A549 (cell line): ENCODE data around the gene IPO4. TPM values are rescaled to one million over a fixed set of nuclear protein-coding genes. Genes with fewer than 3 reads are reported as not detected.
A peak's percentile ranks its signal among the peaks of the same experiment; 100 is the strongest.

ENCODE experiments used
- ATAC-seq, 2 experiments: fragments of 200-7000 bp in 1 of 2; fragments of >200 bp in 1 of 2; cut with Nextera tagmentation in 1 of 2; cut with Tn5 transposase in 1 of 2; 3 replicates each; pipeline versions ENCODE4 v1.8.0 to v1.9.1; 2018 to 2020; ENCODE audit warnings: mild to moderate bottlenecking in 1 of 2, moderate library complexity in 1 of 2
- CTCF ChIA-PET: fragments of 300-600 bp; sonication (Branson Sonifier 250); formaldehyde crosslinking; extraction: SDS; loops from one replicate; lab custom pipeline; 2021; ENCODE audit warnings: antibody characterized with exemption, inconsistent platforms; lab: Yijun Ruan, JAX
- POLR2A ChIA-PET: fragments of 350-600 bp; formaldehyde crosslinking; extraction: SDS; loops from one replicate; lab custom pipeline; 2021; ENCODE audit warnings: antibody characterized with exemption, inconsistent platforms; lab: Yijun Ruan, JAX
- DNase-seq, 2 experiments: peaks; one replicate each; pipeline versions ENCODE4 v3.0.0 to v3.0.0-alpha.2; 2011 to 2016; ENCODE audit warnings: low read depth in 1 of 2, low spot score in 1 of 2
- FAIRE-seq: peaks from 2 replicates; lab custom pipeline; 2011; peaks lifted over from hg19 to GRCh38; lab: Jason Lieb, UNC
- H3K27ac ChIP-seq, 2 experiments: fragments of >200 bp; sonication (Bioruptor Twin); formaldehyde crosslinking; 3 replicates each; pipeline ENCODE4 v1.5.1; 2016 to 2017
- H3K4me1 ChIP-seq: fragments of >200 bp; sonication (Bioruptor Twin); formaldehyde crosslinking; 3 replicates; pipeline ENCODE4 v1.6.1; 2016
- H3K4me2 ChIP-seq: fragments of >200 bp; sonication (Bioruptor Twin); formaldehyde crosslinking; 3 replicates; pipeline ENCODE4 v1.6.1; 2016
- H3K4me3 ChIP-seq: fragments of >200 bp; sonication (Bioruptor Twin); formaldehyde crosslinking; 3 replicates; pipeline ENCODE4 v1.5.1; 2016
- H3K9me3 ChIP-seq: fragments of >200 bp; sonication (Bioruptor Twin); formaldehyde crosslinking; 3 replicates; pipeline ENCODE4 v1.6.1; 2016
- BCL3 ChIP-seq: fragments of >200 bp; sonication (Bioruptor Twin); formaldehyde crosslinking; IDR thresholded peaks from 3 replicates; pipeline ENCODE4 v1.6.1; 2016
- HOXB13 ChIP-seq: fragments of 250-450 bp; sonication (Bioruptor Pico); IDR thresholded peaks from 2 replicates; pipeline ENCODE4 v1.5.0; 2020; ENCODE audit warnings: low read depth, mild to moderate bottlenecking, moderate library complexity
- KDM5A ChIP-seq: fragments of 200-600 bp; sonication (generic); IDR thresholded peaks from 2 replicates; pipeline ENCODE4 v1.6.1; 2016; ENCODE audit warnings: antibody characterized with exemption, mild to moderate bottlenecking
- NPAS2 ChIP-seq: fragments of 250-450 bp; sonication (Bioruptor Pico); IDR thresholded peaks from 2 replicates; pipeline ENCODE4 v1.8.0; 2022; ENCODE audit warnings: mild to moderate bottlenecking, moderate library complexity, borderline replicate concordance
- PBX3 ChIP-seq: IDR thresholded peaks from 2 replicates; pipeline ENCODE4 v1.6.1; 2012
- POLR2AphosphoS2 ChIP-seq: conservative IDR thresholded peaks from 2 replicates; pipeline ENCODE4 v1.6.1; 2012; ENCODE audit warnings: low read length, improper control_type of control experiment, inconsistent platforms
- RARB ChIP-seq: fragments of 250-450 bp; sonication (Bioruptor Pico); IDR thresholded peaks from 2 replicates; pipeline ENCODE4 v1.8.0; 2021; ENCODE audit warnings: mild to moderate bottlenecking, moderate library complexity
- REST ChIP-seq: fragments of 200-600 bp; sonication (generic); IDR thresholded peaks from 2 replicates; pipeline ENCODE4 v1.6.1; 2016; ENCODE audit warnings: antibody characterized with exemption, mild to moderate bottlenecking, moderate library complexity
- ZC3H11A ChIP-seq: fragments of 450-650 bp; IDR thresholded peaks from 2 replicates; pipeline ENCODE4 v1.6.1; 2014; ENCODE audit warnings: antibody characterized with exemption, mild to moderate bottlenecking
- ZSCAN20 ChIP-seq: fragments of 250-450 bp; sonication (Bioruptor Pico); IDR thresholded peaks from 2 replicates; pipeline ENCODE4 v1.8.0; 2022; ENCODE audit warnings: mild to moderate bottlenecking, moderate library complexity
- WGBS: methylation state at CpG from one replicate; pipeline ENCODE4 v1.1.6; 2017; ENCODE audit errors: missing lambda C conversion rate; 5-methylcytosine and 5-hydroxymethylcytosine counted together
- polyA plus RNA-seq, 4 experiments: library from polyadenylated mRNA; depleted of rRNA in 3 of 4; stranded (reverse); fragments of >200 nt; fragmentation: RNase III in 1 of 4; extraction: RNeasy Plus Mini Kit Qiagen cat#74134 plus additional on column Dnase treatment in 1 of 4; gene quantifications; 2 replicates in 3 of 4; 3 replicates in 1 of 4; pipeline ENCODE4 v1.2.3, GENCODE V29; 2011 to 2017

The IPO4 gene
- polyA plus RNA-seq, 2 of the 4 experiments (the other 2 are of a cell fraction) = 37.1 to 91.7 TPM

- no peak for TF ChIP-seq KDM5A
- no peak for TF ChIP-seq ZC3H11A
- Histone ChIP-seq H3K9me3 (no peaks in the 10 kb centered on the region), H3K4me2 (peak overlapping the region; percentile 92), H3K4me3 (no peak overlapping the region), H3K27ac (peak overlapping the region; percentile 79 to 86; a peak in 5 of 6 replicates), H3K4me1 (peaks cover 25% of the 10 kb centered on the region)
- POLR2A ChIA-PET = interaction anchor here (0.6 to 2.4 kb wide), 9 partner anchors 9 to 97 kb away, joined by 3 to 16 read pairs (median 6); partner anchors contain the start of genes DCAF11, EMC9, NRL and PCK2
- FAIRE-seq (no peak), ATAC-seq (no peak; a peak in 2 of 6 replicates), DNase-seq (no peak)
- WGBS = 98% methylated on average over 4 of the region's 4 CpGs
- CTCF ChIA-PET = interaction anchor here (0.5 to 7.0 kb wide), 40 partner anchors 10 to 843 kb away, joined by 3 to 168 read pairs (median 5); partner anchors contain the start of genes CARMIL3, DCAF11, EMC9 and FITM1
Measured at GRCh38 chr14:24160499-24160849, 28.1 kb downstream of the IPO4 start.

- peak overlapping the region in 1 of 2 experiments; percentile 79; a peak in 4 of 6 replicates for H3K27ac ChIP-seq
- no peak for DNase-seq
- peak in 1 of 2 experiments; percentile 8; a peak in 1 of 6 replicates for ATAC-seq
- WGBS = 90% methylated on average over 11 of the region's 11 CpGs
- H3K4me3 ChIP-seq = no peak overlapping the region
- H3K4me1 ChIP-seq = peaks cover 25% of the 10 kb centered on the region
- H3K9me3 ChIP-seq = no peaks in the 10 kb centered on the region
- no peak overlapping the region for H3K4me2 ChIP-seq
- no peak for TF ChIP-seq ZSCAN20
- TF ChIP-seq NPAS2 (CRISPR knock-in tag) = no peak
- TF ChIP-seq REST = no peak
- TF ChIP-seq POLR2AphosphoS2 = no peak
- CTCF ChIA-PET = interaction anchor here (0.5 to 7.0 kb wide), 34 partner anchors 13 to 1166 kb away, joined by 3 to 168 read pairs (median 5); partner anchors contain the start of genes CARMIL3, DCAF11, EMC9 and FITM1
- no peak for FAIRE-seq
- POLR2A ChIA-PET = interaction anchor here (0.6 to 2.4 kb wide), 5 partner anchors 9 to 96 kb away, joined by 3 to 16 read pairs (median 6); partner anchors contain the start of genes DCAF11, EMC9 and NRL
Measured at GRCh38 chr14:24159777-24160498, 28.7 kb downstream of the IPO4 start.

- FAIRE-seq = no peak
- DNase-seq = no peak
- H3K9me3 ChIP-seq = no peaks in the 10 kb centered on the region
- no peak for ATAC-seq
- H3K27ac ChIP-seq = no peak overlapping the region
- POLR2A ChIA-PET = interaction anchor here (0.9 kb wide), 1 partner anchor 11 kb away, joined by 3 read pairs; the partner anchor contains the start of gene PSME2
- H3K4me2 ChIP-seq = no peak overlapping the region
- no peak overlapping the region for H3K4me3 ChIP-seq
- 91% methylated on average over 12 of the region's 12 CpGs for WGBS
- CTCF ChIA-PET = interaction anchor here (0.9 to 4.3 kb wide), 4 partner anchors 11 to 99 kb away, joined by 3 to 15 read pairs (median 3); partner anchors contain the start of gene PSME2
- peaks cover 25% of the 10 kb centered on the region for H3K4me1 ChIP-seq
- TF ChIP-seq RARB (CRISPR knock-in tag) (no peak), BCL3 (no peak), PBX3 (no peak), HOXB13 (CRISPR knock-in tag) (no peak), ZSCAN20 (no peak)
- TF ChIP-seq, all 56 proteins: peak for 0
Measured at GRCh38 chr14:24157331-24157730, 31.3 kb downstream of the IPO4 start.
